SK-N-SH (cell line): ENCODE measurements around the gene RFPL1. TPM values are rescaled to one million over a fixed set of nuclear protein-coding genes. Genes with fewer than 3 reads are reported as not detected.

Source experiments
- CTCF ChIA-PET: fragments of 300-600, 350-600 bp; formaldehyde crosslinking; extraction: SDS; loops from one replicate; lab custom pipeline; 2021; lab: Yijun Ruan, JAX
- POLR2A ChIA-PET: fragments of 350-600 bp; sonication (Branson Sonifier 250); formaldehyde crosslinking; extraction: SDS; loops from one replicate; lab custom pipeline; 2020; ENCODE audit warnings: antibody characterized with exemption, inconsistent platforms; lab: Yijun Ruan, JAX
- DNase-seq: peaks from one replicate; pipeline ENCODE4 v3.0.0; 2012
- H2AFZ ChIP-seq: fragments of 200-600 bp; sonication (generic); 2 replicates; pipeline ENCODE4 v1.8.1; 2016; ENCODE audit warnings: antibody characterized with exemption, mild to moderate bottlenecking, low read depth
- H3F3A ChIP-seq: fragments of 200-600 bp; sonication (generic); replicated peaks from 2 replicates; pipeline ENCODE3; 2016; ENCODE audit warnings: antibody characterized with exemption, mild to moderate bottlenecking; ENCODE audit not compliant: insufficient read depth
- H3K27ac ChIP-seq, 2 experiments: fragments of 200-500 bp in 1 of 2; fragments of 200-600 bp in 1 of 2; sonication (Bioruptor generic) in 1 of 2; sonication (generic), shearing (Covaris generic) in 1 of 2; 2 replicates each; pipeline versions ENCODE4 v1.5.1 to v1.6.1; 2014 to 2016; ENCODE audit warnings: low read depth in 2 of 2, inconsistent platforms in 1 of 2, low read length in 1 of 2, mild to moderate bottlenecking in 1 of 2, mixed read lengths in 1 of 2
- H3K27me3 ChIP-seq: fragments of 200-600 bp; sonication (generic), shearing (Covaris generic); 2 replicates; pipeline ENCODE4 v1.6.1; 2016; ENCODE audit warnings: mixed run types; ENCODE audit not compliant: insufficient read depth
- H3K36me3 ChIP-seq, 2 experiments: fragments of 200-500 bp in 1 of 2; fragments of 200-600 bp in 1 of 2; sonication (Bioruptor generic) in 1 of 2; sonication (generic) in 1 of 2; replicated peaks in 1 of 2; 2 replicates each; pipeline versions ENCODE3 to v1.5.1; 2014 to 2016; ENCODE audit warnings: low read length in 1 of 2, mild to moderate bottlenecking in 1 of 2; ENCODE audit not compliant: insufficient read depth in 2 of 2, control insufficient read depth in 1 of 2
- H3K4me1 ChIP-seq, 2 experiments: fragments of 200-500 bp in 1 of 2; fragments of 200-600 bp in 1 of 2; sonication (Bioruptor generic) in 1 of 2; sonication (generic), shearing (Covaris generic) in 1 of 2; 2 replicates each; pipeline versions ENCODE4 v1.5.1 to v1.6.1; 2014 to 2016; ENCODE audit warnings: low read depth in 1 of 2, low read length in 1 of 2, mixed run types in 1 of 2; ENCODE audit not compliant: insufficient read depth in 2 of 2, control insufficient read depth in 1 of 2
- H3K4me2 ChIP-seq: fragments of 200-600 bp; sonication (generic), shearing (Covaris generic); 2 replicates; pipeline ENCODE4 v1.6.1; 2017; ENCODE audit warnings: mixed run types
- H3K4me3 ChIP-seq, 2 experiments: fragments of 200-500 bp in 1 of 2; fragments of 200-600 bp in 1 of 2; sonication (Bioruptor generic) in 1 of 2; sonication (generic), shearing (Covaris generic) in 1 of 2; 2 replicates each; pipeline versions ENCODE4 v1.5.1 to v1.8.1; 2014 to 2016; ENCODE audit warnings: low read depth in 2 of 2, inconsistent platforms in 1 of 2, low read length in 1 of 2, mild to moderate bottlenecking in 1 of 2, mixed read lengths in 1 of 2, moderate library complexity in 1 of 2
- H3K79me2 ChIP-seq: fragments of 200-600 bp; sonication (generic); 2 replicates; pipeline ENCODE4 v1.8.1; 2017; ENCODE audit warnings: mild to moderate bottlenecking; ENCODE audit not compliant: insufficient read depth
- H3K9ac ChIP-seq: fragments of 200-600 bp; sonication (generic); 2 replicates; pipeline ENCODE4 v1.6.1; 2017; ENCODE audit warnings: mixed run types
- H3K9me2 ChIP-seq: fragments of 200-600 bp; sonication (generic); 2 replicates; pipeline ENCODE4 v1.6.1; 2017; ENCODE audit warnings: mixed run types
- H3K9me3 ChIP-seq: fragments of 200-600 bp; sonication (generic); 2 replicates; pipeline ENCODE4 v1.6.1; 2017; ENCODE audit warnings: mixed run types, mild to moderate bottlenecking, moderate library complexity
- H4K20me1 ChIP-seq: fragments of 200-600 bp; sonication (generic); 2 replicates; pipeline ENCODE4 v1.6.1; 2017; ENCODE audit warnings: mild to moderate bottlenecking, mixed run types; ENCODE audit not compliant: insufficient read depth
- CHD2 ChIP-seq: fragments of 150-350 bp; IDR thresholded peaks from 2 replicates; pipeline ENCODE4 v1.6.1; 2018; ENCODE audit warnings: low read length; ENCODE audit not compliant: partially characterized antibody
- ELF1 ChIP-seq: IDR thresholded peaks from 2 replicates; pipeline ENCODE4 v1.4.0; 2012
- EZH2phosphoT487 ChIP-seq: fragments of 200-600 bp; sonication (generic); IDR thresholded peaks from 2 replicates; pipeline ENCODE4 v1.6.1; 2017; ENCODE audit warnings: low read depth, mixed run types, mild to moderate bottlenecking, antibody characterized with exemption, moderate library complexity, borderline replicate concordance
- FOSL2 ChIP-seq: IDR thresholded peaks from 2 replicates; pipeline ENCODE4 v1.4.0; 2012; ENCODE audit warnings: low read depth, mild to moderate bottlenecking, moderate library complexity, borderline replicate concordance
- FOXJ3 ChIP-seq: sonication (generic); formaldehyde crosslinking; IDR thresholded peaks from 2 replicates; pipeline ENCODE4 v1.5.1; 2020; ENCODE audit warnings: mild to moderate bottlenecking, missing genetic modification reagents
- GABPA ChIP-seq: IDR thresholded peaks from 2 replicates; pipeline ENCODE4 v1.4.0; 2012; ENCODE audit warnings: low read depth, mild to moderate bottlenecking
- NFIC ChIP-seq: IDR thresholded peaks from 2 replicates; pipeline ENCODE4 v1.4.0; 2012; ENCODE audit warnings: borderline replicate concordance
- PBX3 ChIP-seq: IDR thresholded peaks from 2 replicates; pipeline ENCODE4; 2012
- RCOR1 ChIP-seq: fragments of 150-350 bp; IDR thresholded peaks from 2 replicates; pipeline ENCODE4 v1.6.1; 2017; ENCODE audit warnings: antibody characterized with exemption, low read length
- REST ChIP-seq: IDR thresholded peaks from 2 replicates; pipeline ENCODE4 v1.6.1; 2012; ENCODE audit warnings: mild to moderate bottlenecking, low read depth, low read length, moderate library complexity
- RFX5 ChIP-seq: IDR thresholded peaks from 2 replicates; pipeline ENCODE4 v1.6.1; 2012; ENCODE audit warnings: mild to moderate bottlenecking, improper control_type of control experiment, low read length
- TCF12 ChIP-seq: IDR thresholded peaks from 2 replicates; pipeline ENCODE4 v1.4.0; 2012
- WGBS: methylation state at CpG from one replicate; pipeline ENCODE4 v1.1.6; 2017; ENCODE audit warnings: low lambda C conversion rate; 5-methylcytosine and 5-hydroxymethylcytosine counted together
- polyA plus RNA-seq, 3 experiments: library from polyadenylated mRNA; depleted of rRNA; stranded (reverse); fragments of >200 nt; gene quantifications; 2 replicates each; pipeline ENCODE4 v1.2.3, GENCODE V29; 2012
- TF ChIP-seq, protein P1 (sequence below): fragments of 150-350 bp; IDR thresholded peaks from 2 replicates; pipeline ENCODE4 v1.6.1; 2016; ENCODE audit warnings: mild to moderate bottlenecking, low read depth, low read length
- TF ChIP-seq, protein P2 (sequence below): IDR thresholded peaks from 2 replicates; pipeline ENCODE4 v1.4.0; 2012; ENCODE audit warnings: low read depth

RFPL1 gene
- polyA plus RNA-seq, 1 of the 3 experiments (the other 2 are of a cell fraction) = not detected

DNA sequence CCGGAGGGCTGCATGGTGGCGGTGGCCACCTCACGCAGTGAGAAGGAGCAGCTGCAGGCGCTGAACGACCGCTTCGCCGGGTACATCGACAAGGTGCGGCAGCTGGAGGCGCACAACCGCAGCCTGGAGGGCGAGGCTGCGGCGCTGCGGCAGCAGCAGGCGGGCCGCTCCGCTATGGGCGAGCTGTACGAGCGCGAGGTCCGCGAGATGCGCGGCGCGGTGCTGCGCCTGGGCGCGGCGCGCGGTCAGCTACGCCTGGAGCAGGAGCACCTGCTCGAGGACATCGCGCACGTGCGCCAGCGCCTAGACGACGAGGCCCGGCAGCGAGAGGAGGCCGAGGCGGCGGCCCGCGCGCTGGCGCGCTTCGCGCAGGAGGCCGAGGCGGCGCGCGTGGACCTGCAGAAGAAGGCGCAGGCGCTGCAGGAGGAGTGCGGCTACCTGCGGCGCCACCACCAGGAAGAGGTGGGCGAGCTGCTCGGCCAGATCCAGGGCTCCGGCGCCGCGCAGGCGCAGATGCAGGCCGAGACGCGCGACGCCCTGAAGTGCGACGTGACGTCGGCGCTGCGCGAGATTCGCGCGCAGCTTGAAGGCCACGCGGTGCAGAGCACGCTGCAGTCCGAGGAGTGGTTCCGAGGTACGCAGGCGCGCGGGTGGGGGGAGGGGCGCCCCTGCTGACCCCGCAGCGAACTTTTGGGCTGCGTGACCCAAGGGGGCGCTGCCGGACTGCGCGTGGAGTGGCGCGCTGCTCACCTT lies 42.3 kb downstream of the RFPL1 start (continued):
- no peak for TF ChIP-seq RFX5
- TF ChIP-seq, protein P1, sequence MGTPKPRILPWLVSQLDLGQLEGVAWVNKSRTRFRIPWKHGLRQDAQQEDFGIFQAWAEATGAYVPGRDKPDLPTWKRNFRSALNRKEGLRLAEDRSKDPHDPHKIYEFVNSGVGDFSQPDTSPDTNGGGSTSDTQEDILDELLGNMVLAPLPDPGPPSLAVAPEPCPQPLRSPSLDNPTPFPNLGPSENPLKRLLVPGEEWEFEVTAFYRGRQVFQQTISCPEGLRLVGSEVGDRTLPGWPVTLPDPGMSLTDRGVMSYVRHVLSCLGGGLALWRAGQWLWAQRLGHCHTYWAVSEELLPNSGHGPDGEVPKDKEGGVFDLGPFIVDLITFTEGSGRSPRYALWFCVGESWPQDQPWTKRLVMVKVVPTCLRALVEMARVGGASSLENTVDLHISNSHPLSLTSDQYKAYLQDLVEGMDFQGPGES = no peak
- no peak for TF ChIP-seq FOXJ3
- no peak for TF ChIP-seq TCF12

- no peaks in the 10 kb centered on the region for H3K9me3 ChIP-seq
- TF ChIP-seq EZH2phosphoT487 = no peak
- no peak for TF ChIP-seq GABPA
- no peak for TF ChIP-seq FOSL2
- TF ChIP-seq, protein P2, sequence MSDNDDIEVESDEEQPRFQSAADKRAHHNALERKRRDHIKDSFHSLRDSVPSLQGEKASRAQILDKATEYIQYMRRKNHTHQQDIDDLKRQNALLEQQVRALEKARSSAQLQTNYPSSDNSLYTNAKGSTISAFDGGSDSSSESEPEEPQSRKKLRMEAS = no peak
- TF ChIP-seq, protein P1 = no peak
- TF ChIP-seq CHD2 = no peak
- TF ChIP-seq REST = no peak
- no peak for TF ChIP-seq RCOR1
- no peak for TF ChIP-seq ELF1
- no peak for TF ChIP-seq PBX3
- no peak for TF ChIP-seq NFIC
- H3K27me3 ChIP-seq = peaks cover 9% of the 10 kb centered on the region; the same call in 1 of the 2 replicates
- H3K36me3 ChIP-seq = no peaks in the 10 kb centered on the region
- H3K9ac ChIP-seq = no peak overlapping the region
- peaks cover 0 to 32% of the 10 kb centered on the region in 2 experiments; a peak in 1 of 4 replicates for H3K4me1 ChIP-seq
- WGBS = 53% methylated on average over 14 of the region's 15 CpGs
- no peaks in the 10 kb centered on the region for H3K9me2 ChIP-seq
- POLR2A ChIA-PET = interaction anchor here (0.5 to 1.7 kb wide), 7 partner anchors 9 to 138 kb away, joined by 3 to 13 read pairs (median 4); partner anchors contain the start of gene THOC5
- no peak overlapping the region for H3K27ac ChIP-seq
- no peaks in the 10 kb centered on the region for H3K79me2 ChIP-seq
- 0 out of 2 replicates have a peak, but pooled peaks cover 5% of the 10 kb centered on the region for H4K20me1 ChIP-seq
- H3K4me3 ChIP-seq = peak overlapping the region; percentile 35 to 47; a peak in 2 of 4 replicates
- H3K4me2 ChIP-seq = peak overlapping the region; percentile 75
- CTCF ChIA-PET = interaction anchor here (0.6 to 3.0 kb wide), 11 partner anchors 10 to 314 kb away, joined by 3 to 12 read pairs (median 3); partner anchors contain the start of gene THOC5
- no peaks in the 10 kb centered on the region for H3F3A ChIP-seq
- no peak for DNase-seq
- H2AFZ ChIP-seq = peak overlapping the region; percentile 41; the same call in 1 of the 2 replicates
These were observed 43.0 kb downstream of the RFPL1 start for GRCh38 chr22:29481265-29482000.
